ENCODE results near the gene KCMF1.

KCMF1 gene

DNA sequence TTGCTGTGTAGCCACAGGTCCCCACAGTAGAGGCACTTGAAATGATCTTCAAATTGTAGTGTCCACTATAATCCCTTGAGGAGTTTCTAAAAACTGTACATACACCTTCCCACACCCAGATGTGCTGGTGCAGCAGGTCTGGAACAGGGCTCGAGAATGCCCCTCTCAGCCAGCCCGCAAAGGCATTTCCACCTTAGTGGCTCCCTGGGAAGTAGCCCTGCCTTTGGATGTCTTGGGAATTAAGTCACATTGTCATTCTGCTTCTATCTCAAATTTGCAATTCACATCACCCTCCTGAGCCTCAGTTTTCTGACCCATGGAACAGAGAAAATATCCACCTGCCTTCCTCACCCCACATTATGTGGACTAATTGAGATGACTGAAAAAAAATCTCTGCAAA, 118.0 kb downstream of the KCMF1 start:
- no peak overlapping the region for H3K9ac ChIP-seq (ENCODE audit: low read length)
- no peak overlapping the region for H3K27ac ChIP-seq (ENCODE audit: low read depth, low read length)
- H3K36me3 ChIP-seq (ENCODE audit: control insufficient read depth, insufficient read depth, low read length) = no peaks in the 10 kb centered on the region
- H3K4me3 ChIP-seq (ENCODE audit: low read length) = no peak overlapping the region
- H3K27me3 ChIP-seq (ENCODE audit: control insufficient read depth, insufficient read depth, low read length) = no peaks in the 10 kb centered on the region
- H3K4me1 ChIP-seq (ENCODE audit: control insufficient read depth, insufficient read depth, low read length) = no peaks in the 10 kb centered on the region

GRCh38 chr2:85089585-85089984, 118.6 kb downstream of the KCMF1 start:
- Histone ChIP-seq H3K27me3 (ENCODE audit: control insufficient read depth, insufficient read depth, low read length) (no peaks in the 10 kb centered on the region), H3K27ac (ENCODE audit: low read depth, low read length) (no peak overlapping the region), H3K9ac (ENCODE audit: low read length) (no peak overlapping the region), H3K4me3 (ENCODE audit: low read length) (no peak overlapping the region), H3K4me1 (ENCODE audit: control insufficient read depth, insufficient read depth, low read length) (no peaks in the 10 kb centered on the region), H3K36me3 (ENCODE audit: control insufficient read depth, insufficient read depth, low read length) (no peaks in the 10 kb centered on the region)

DNA sequence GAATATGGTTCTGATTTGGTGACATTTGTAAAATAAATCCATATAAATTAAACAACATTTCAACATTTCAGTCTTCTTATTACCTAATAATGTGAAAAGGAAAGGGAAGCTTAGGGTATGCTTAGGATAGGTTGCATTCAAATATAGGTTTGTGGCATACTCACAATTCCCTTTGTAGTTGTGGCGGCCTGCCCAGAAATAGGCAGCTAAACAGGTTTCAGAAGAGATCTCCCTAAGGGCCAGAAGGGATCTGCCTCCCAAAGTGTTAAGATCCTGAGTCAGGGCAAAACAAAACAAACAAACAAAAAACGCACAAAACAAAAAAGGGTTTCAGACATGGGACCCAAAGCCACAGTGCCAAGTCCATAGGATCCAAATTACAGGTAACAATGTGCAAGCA, 120.9 kb downstream of the KCMF1 start:
- H3K27me3 ChIP-seq (ENCODE audit: control insufficient read depth, insufficient read depth, low read length) = no peaks in the 10 kb centered on the region
- no peak overlapping the region for H3K27ac ChIP-seq (ENCODE audit: low read depth, low read length)
- no peaks in the 10 kb centered on the region for H3K36me3 ChIP-seq (ENCODE audit: control insufficient read depth, insufficient read depth, low read length)
- H3K4me3 ChIP-seq (ENCODE audit: low read length) = no peak overlapping the region
- H3K4me1 ChIP-seq (ENCODE audit: control insufficient read depth, insufficient read depth, low read length) = no peaks in the 10 kb centered on the region
- H3K9ac ChIP-seq (ENCODE audit: low read length) = no peak overlapping the region

DNA sequence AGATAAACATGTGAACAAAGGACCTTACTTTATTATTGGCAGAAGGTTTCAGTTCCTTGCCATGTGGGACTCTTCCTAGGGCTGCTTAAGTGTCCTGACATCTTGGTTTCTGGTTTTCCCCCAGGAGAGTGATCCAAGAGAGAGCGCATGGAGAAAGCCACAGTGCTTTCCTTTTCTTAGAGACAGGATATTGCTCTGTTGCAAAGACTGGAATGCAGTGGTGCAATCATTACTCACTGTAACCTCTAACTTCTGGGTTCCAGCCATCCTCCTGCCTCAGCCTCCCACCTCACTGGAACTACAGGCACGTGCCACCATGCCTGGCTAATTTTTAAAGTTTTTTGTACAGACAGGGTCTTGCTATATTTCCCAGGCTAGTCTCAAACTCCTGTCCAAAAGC, 124.1 kb downstream of the KCMF1 start:
- no peak overlapping the region for H3K9ac ChIP-seq (ENCODE audit: low read length)
- no peaks in the 10 kb centered on the region for H3K4me1 ChIP-seq (ENCODE audit: control insufficient read depth, insufficient read depth, low read length)
- H3K27me3 ChIP-seq (ENCODE audit: control insufficient read depth, insufficient read depth, low read length) = no peaks in the 10 kb centered on the region
- H3K4me3 ChIP-seq (ENCODE audit: low read length) = no peak overlapping the region
- H3K27ac ChIP-seq (ENCODE audit: low read depth, low read length) = no peak overlapping the region
- H3K36me3 ChIP-seq (ENCODE audit: control insufficient read depth, insufficient read depth, low read length) = no peaks in the 10 kb centered on the region

DNA sequence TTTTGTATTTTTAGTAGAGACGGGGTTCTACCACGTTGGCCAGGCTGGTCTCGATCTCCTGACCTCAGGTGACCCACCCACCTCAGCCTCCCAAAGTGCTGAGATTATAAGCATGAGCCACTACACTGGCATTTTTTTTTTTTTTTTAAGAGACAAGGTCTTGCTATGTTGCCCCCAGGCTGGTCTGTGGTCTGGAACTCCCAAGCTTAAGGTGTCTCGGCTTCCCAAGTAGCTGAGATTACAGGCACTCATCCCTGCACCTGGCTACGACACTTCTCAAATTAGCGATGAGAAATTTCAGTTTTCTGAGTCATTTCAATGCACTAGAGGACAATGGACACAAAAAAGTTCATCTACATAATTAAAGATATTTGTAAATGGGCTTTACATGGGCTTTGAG, 125.7 kb downstream of the KCMF1 start:
- H3K4me3 ChIP-seq (ENCODE audit: low read length) = no peak overlapping the region
- H3K4me1 ChIP-seq (ENCODE audit: control insufficient read depth, insufficient read depth, low read length) = no peaks in the 10 kb centered on the region
- H3K27me3 ChIP-seq (ENCODE audit: control insufficient read depth, insufficient read depth, low read length) = no peaks in the 10 kb centered on the region
- H3K36me3 ChIP-seq (ENCODE audit: control insufficient read depth, insufficient read depth, low read length) = no peaks in the 10 kb centered on the region
- no peak overlapping the region for H3K27ac ChIP-seq (ENCODE audit: low read depth, low read length)
- no peak overlapping the region for H3K9ac ChIP-seq (ENCODE audit: low read length)

GRCh38 chr2:85104228-85104627, 133.3 kb downstream of the KCMF1 start:
- no peak overlapping the region for H3K4me3 ChIP-seq (ENCODE audit: low read length)
- H3K36me3 ChIP-seq (ENCODE audit: control insufficient read depth, insufficient read depth, low read length) = no peaks in the 10 kb centered on the region
- no peak overlapping the region for H3K9ac ChIP-seq (ENCODE audit: low read length)
- H3K27me3 ChIP-seq (ENCODE audit: control insufficient read depth, insufficient read depth, low read length) = no peaks in the 10 kb centered on the region
- no peaks in the 10 kb centered on the region for H3K4me1 ChIP-seq (ENCODE audit: control insufficient read depth, insufficient read depth, low read length)
- H3K27ac ChIP-seq (ENCODE audit: low read depth, low read length) = no peak overlapping the region

DNA sequence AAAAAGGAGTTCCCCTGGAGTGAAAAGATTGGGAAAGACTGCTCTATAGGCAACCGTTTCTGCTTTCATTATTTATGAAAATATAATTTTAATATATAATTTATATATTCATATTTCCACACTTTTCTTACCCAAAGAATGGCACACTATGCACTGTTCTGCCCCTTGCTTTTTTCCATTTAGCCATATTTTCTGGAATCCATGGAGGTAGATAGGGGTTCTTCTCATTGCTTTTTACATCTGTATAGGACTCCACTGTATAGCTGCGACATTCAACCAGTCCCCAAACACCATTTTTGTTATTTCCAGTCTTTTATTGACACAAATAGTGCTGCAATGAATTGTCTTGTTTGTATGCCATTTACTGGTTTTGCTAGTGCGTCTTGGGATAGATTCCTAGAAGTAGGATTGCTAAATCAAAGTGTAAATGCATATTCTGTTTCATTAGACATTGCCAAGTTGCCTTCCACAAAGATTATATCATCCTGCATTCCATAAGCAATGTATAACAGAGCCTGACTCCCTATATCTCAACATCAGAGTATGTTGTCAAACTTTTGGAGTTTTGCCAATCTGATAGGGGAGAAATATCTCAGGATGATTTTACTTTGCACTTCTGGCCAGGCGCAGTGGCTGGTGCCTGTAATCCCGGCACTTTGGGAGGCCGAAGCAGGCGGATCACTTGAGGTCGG, 135.7 kb downstream of the KCMF1 start:
- no peaks in the 10 kb centered on the region for H3K27me3 ChIP-seq (ENCODE audit: control insufficient read depth, insufficient read depth, low read length)
- H3K4me3 ChIP-seq (ENCODE audit: low read length) = no peak overlapping the region
- H3K36me3 ChIP-seq (ENCODE audit: control insufficient read depth, insufficient read depth, low read length) = no peaks in the 10 kb centered on the region
- no peak overlapping the region for H3K27ac ChIP-seq (ENCODE audit: low read depth, low read length)
- no peak overlapping the region for H3K9ac ChIP-seq (ENCODE audit: low read length)
- H3K4me1 ChIP-seq (ENCODE audit: control insufficient read depth, insufficient read depth, low read length) = no peaks in the 10 kb centered on the region
